GM21619 (cell line): ENCODE results near the gene CWC27.

Experiments
- ATAC-seq: cut with Tn5 transposase; IDR thresholded peaks from one replicate; pipeline ENCODE4 v1.9.1; 2021; ENCODE audit not compliant: unreplicated experiment

CWC27 gene, protein sequence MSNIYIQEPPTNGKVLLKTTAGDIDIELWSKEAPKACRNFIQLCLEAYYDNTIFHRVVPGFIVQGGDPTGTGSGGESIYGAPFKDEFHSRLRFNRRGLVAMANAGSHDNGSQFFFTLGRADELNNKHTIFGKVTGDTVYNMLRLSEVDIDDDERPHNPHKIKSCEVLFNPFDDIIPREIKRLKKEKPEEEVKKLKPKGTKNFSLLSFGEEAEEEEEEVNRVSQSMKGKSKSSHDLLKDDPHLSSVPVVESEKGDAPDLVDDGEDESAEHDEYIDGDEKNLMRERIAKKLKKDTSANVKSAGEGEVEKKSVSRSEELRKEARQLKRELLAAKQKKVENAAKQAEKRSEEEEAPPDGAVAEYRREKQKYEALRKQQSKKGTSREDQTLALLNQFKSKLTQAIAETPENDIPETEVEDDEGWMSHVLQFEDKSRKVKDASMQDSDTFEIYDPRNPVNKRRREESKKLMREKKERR

DNA sequence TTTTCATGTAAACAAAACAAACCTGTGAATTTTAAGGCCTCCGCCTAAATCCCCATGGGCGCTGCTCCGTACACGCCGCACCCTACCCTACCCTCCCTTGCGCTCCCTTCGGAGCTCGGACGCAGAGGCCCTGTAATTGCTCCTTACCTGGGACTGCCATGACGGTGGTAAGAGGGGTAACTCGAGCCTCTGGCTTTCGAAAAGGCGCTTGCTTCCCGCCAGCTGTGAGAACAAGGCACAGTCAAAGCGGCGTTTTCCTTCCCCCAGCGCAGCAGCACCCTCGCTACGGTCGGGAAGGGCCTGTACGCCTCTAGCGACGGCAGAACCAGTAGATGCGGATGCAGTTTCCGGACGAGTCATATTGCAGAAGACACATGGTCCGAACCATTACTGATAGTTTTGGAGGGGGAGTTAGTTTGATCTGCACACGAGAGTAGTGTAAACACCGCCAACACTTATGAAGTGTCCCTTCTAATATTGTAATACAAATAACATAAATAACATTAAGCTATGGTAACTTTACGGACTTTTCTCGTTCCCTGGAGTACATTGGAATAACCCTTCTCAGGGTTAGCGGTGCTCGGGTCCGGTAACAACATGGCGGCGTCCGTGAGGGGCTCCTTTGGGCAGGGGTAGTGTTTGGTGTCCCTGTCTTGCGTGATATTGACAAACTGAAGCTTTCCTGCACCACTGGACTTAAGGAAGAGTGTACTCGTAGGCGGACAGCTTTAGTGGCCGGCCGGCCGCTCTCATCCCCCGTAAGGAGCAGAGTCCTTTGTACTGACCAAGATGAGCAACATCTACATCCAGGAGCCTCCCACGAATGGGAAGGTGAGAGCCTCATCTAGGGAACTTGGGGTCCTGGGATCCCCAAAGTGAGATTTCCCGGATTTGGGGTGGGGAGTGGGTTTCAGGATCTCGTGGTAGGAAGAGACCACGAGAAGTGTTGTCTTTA, at the start of gene CWC27, which contains the start of gene SREK1IP1:
CWC27 (plus strand) TSS at position 573 of the 955 bp plus-strand sequence; CDS start at position 790, 217 bp downstream.
SREK1IP1 (minus strand) TSS at position 334 of the 955 bp plus-strand sequence; CDS start at position 160, 174 bp downstream.
- ATAC-seq, result peak; percentile 97

DNA sequence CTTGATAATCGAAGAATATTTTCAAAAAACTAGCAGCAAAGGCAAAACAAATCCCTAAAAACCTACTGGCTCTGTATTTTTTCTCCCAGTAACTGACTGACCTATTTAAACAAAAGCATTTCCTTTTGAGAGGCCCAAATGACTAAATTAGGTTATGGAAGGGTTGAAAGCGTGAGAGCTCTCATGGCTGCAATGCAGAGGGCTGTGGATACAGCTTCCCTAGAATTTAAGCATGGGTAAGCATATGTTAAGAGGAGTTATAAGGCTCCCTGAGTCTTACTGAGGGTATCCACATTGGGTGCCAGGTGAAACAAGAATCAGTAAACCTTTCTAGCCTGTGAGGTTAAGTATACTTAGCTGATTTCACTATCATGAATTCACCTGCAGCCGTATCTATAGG, 46.1 kb upstream of the CWC27 start:
- no peak for ATAC-seq

GRCh38 chr5:64727150-64727549, 41.6 kb upstream of the CWC27 start:
- ATAC-seq, result no peak

GRCh38 chr5:64742411-64742810, 26.3 kb upstream of the CWC27 start:
- ATAC-seq, result no peak

- ATAC-seq, result no peak
Observed at GRCh38 chr5:64742821-64743220, 25.9 kb upstream of the CWC27 start.

DNA sequence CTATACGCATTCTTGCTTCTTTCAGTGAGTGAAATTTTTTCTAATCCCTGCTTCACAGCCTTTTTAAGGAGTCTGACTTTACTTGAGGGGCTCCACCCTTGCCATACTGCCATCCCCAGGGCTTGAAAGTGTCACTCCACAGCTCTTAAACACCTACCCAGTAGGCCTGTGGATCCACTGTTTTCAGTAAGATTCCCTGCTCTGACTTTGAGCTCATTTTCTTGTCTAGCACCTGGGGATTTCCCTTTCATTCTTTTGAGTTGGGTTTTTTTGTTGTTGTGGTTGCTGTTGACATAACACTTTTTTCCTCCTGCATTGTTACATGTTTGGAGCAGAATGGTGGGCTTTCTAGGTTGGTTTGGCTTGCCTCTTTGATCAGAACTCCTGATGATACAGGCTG, 23.8 kb upstream of the CWC27 start:
- ATAC-seq, result no peak

GRCh38 chr5:64746446-64746845, 22.3 kb upstream of the CWC27 start:
- ATAC-seq, result no peak

DNA sequence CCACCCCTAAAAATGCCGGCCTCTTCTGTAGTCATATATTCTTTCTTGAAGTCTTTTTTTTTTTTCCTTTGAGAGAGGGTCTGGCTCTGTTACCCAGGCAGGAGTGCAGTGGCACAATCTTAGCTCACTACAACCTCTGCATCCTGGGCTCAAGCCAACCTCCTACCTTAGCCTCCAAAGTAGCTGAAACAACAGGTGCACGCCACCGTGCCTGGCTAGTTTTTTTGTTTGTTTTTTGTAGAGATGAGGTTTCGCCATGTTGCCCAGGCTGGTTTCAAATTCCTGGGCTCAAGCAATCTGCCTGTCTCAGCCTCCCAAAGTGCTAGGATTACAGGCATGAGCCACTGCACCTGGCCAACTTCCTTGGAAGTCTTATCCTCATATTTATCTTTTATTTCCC, 19.3 kb upstream of the CWC27 start:
- no peak for ATAC-seq

DNA sequence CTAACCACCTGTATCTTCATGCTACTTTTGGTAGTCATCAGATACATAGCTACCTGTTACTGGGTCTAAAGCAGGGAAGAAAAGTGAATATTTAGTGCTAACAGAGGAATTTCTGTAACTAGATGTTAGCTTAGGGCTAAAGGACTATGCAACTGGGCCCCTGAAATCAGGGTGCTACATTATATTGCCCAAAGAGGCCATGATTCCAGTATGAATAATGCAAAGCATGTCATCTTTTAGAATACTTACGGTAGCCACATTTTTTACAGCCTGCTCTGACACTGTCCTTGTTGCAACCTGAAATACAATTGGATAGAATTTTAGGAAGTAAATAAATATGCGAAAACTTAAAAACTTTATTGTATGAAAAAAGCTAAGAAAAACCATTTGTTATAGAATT, 14.7 kb upstream of the CWC27 start:
- no peak for ATAC-seq

- no peak for ATAC-seq
Observed at GRCh38 chr5:64758901-64759300, 9.8 kb upstream of the CWC27 start.

DNA sequence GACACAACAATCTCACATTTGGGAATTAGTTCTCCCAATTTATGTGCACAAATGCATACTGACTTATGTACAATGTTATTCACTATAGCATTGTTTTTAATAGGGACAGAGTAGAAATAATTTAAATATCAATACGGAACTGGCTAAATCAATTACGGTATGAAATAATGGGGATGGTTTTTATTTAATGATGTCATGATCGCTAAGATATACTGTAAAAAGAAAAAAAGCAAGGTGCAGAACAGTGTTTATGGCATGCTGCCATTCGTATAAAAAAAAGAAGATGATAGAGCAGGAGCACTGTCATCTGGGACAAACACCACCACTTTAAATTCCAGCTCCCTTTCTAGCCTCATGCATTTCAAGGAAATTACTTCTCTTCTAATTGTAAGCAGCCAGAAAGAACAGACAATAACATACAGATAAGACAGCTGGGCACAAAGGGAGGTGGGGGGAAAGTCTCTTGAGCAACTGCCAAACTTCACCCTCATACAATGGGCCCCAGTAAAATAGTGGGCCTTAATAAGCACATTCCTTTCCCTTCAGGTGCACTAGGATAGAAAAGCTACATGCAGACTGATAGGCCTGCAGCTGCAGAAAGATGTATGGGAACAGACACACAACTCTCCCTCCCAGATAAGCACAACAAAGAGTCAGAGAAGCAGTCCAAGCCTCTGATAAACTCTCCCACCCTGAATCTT, 8.6 kb upstream of the CWC27 start:
- no peak for ATAC-seq

DNA sequence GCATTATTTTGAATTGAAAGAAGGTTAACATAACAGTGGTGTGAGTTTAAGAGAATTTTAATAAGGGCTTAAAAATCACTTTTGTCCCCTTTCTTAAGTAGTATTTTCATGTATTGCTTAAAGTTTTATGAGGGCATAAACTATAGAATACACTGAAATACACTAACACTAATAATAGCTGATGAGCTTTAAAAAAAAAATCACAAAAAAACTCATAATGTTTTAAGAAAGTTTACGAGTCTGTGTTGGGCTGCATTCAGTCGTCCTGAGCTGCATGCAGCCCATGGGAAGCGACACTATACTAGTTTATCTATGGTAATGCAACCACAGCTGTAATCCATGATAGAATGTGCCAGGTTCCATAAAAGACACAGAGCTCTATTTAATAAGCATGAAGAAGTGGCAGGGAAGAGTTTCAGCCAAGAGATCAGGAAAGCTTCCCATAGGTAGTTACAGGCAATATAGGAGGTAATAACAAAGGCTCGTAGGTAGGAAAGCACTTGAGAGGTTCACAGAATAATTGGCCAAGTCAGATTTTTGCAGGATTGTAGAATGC, 4.7 kb upstream of the CWC27 start:
- no peak for ATAC-seq

DNA sequence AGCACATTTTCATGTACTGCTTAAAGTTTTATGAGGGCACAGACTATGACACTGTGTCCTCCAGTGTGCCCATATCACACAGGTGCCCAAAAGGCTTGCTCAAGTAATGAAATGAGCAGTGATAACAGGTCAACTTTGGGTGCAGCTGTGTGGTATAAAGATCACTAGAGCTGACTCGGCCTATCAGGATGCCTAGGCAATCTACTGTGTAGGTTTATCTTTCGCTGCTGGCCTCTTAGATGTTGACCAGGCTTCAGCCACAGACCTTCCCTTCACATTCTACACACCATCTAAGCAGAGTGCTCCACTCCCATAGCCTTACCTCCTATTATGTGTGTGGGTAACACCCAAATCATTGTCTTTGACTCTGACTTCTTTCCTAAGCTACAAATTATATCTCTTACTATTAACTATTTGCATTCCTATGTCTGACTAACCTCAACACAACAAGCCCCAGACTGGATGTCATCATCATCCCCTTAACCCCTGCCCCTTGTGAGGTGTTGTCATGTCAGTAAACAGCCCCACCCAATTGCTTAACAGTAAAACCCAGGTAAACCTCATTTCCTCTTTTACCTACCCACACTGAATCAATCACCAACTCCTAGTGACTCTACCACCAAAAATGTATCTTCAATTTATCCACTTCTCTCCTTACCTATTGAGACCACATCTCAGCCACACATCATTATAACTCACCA, 2.8 kb upstream of the CWC27 start:
- ATAC-seq, result no peak

DNA sequence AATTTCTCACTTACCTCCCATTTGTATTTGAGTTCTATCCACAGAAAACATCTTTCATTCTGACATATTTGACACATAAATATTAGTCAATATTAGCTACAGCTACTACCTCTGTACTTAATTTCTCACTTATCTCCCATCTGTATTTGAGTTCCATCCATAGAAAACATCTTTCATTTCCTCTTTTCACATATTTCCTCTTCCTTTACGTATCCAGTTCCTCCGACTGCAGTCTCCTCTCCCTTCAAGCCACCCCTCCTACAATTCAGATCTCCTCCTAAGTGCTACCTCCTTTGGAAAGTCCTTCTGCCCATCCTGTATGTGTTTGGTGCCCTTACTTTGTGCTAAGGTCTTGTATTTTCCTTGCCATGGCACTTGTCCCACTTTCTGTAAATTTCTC, 1.8 kb upstream of the CWC27 start:
- no peak for ATAC-seq

GRCh38 chr5:64767959-64768357, 772 bp upstream of the CWC27 start:
- peak; percentile 10 for ATAC-seq

- ATAC-seq, result no peak
Observed at GRCh38 chr5:64769855-64770254, 1.1 kb downstream of the CWC27 start.

GRCh38 chr5:64771736-64772135, 3.0 kb downstream of the CWC27 start:
- ATAC-seq, result no peak

GRCh38 chr5:64773533-64773932, 4.8 kb downstream of the CWC27 start:
- ATAC-seq, result no peak

- ATAC-seq, result no peak
Observed at GRCh38 chr5:64775291-64775690, 6.6 kb downstream of the CWC27 start.

- ATAC-seq, result peak; percentile 86
Observed at GRCh38 chr5:64784451-64785025, 15.8 kb downstream of the CWC27 start.
